HEK293 (cell line): ENCODE results near the gene RBM4.

Experiments used
- GLI2 ChIP-seq: fragments of 450-650 bp; formaldehyde crosslinking; IDR thresholded peaks from 2 replicates; pipeline ENCODE4; 2017; ENCODE audit warnings: missing biosample characterization, missing genetic modification characterization, low read depth, borderline replicate concordance
- HIC1 ChIP-seq: fragments of 450-650 bp; formaldehyde crosslinking; IDR thresholded peaks from 2 replicates; pipeline ENCODE4 v1.5.1; 2016; ENCODE audit warnings: missing biosample characterization, missing genetic modification characterization
- HOXD13 ChIP-seq: sonication (generic); formaldehyde crosslinking; IDR thresholded peaks from 2 replicates; pipeline ENCODE4 v1.8.0; 2022; ENCODE audit warnings: missing genetic modification reagents, borderline replicate concordance
- IKZF3 ChIP-seq: fragments of 450-650 bp; IDR thresholded peaks from 2 replicates; pipeline ENCODE4 v1.5.0; 2018; ENCODE audit warnings: missing biosample characterization, mild to moderate bottlenecking, missing genetic modification characterization, moderate library complexity
- ZBTB11 ChIP-seq: fragments of 450-650 bp; formaldehyde crosslinking; conservative IDR thresholded peaks from 2 replicates; pipeline ENCODE4 v1.5.1; 2016; ENCODE audit warnings: low read depth, missing biosample characterization, missing genetic modification characterization
- ZBTB7A ChIP-seq: fragments of 450-650 bp; formaldehyde crosslinking; IDR thresholded peaks from 2 replicates; pipeline ENCODE4 v1.5.1; 2016; ENCODE audit warnings: low read depth, missing biosample characterization, missing genetic modification characterization
- ZBTB8A ChIP-seq: fragments of 450-650 bp; formaldehyde crosslinking; IDR thresholded peaks from 2 replicates; pipeline ENCODE4 v1.5.1; 2016; ENCODE audit warnings: missing biosample characterization, missing genetic modification characterization
- ZIC2 ChIP-seq: fragments of 450-650 bp; formaldehyde crosslinking; IDR thresholded peaks from 2 replicates; pipeline ENCODE4 v1.5.1; 2016; ENCODE audit warnings: missing biosample characterization, missing genetic modification characterization
- ZNF146 ChIP-seq: fragments of 450-650 bp; formaldehyde crosslinking; IDR thresholded peaks from 2 replicates; pipeline ENCODE4 v1.5.1; 2016; ENCODE audit warnings: missing biosample characterization, missing genetic modification characterization
- ZNF157 ChIP-seq: fragments of 450-650 bp; formaldehyde crosslinking; IDR thresholded peaks from 2 replicates; pipeline ENCODE4 v1.5.1; 2016; ENCODE audit warnings: missing biosample characterization, missing genetic modification characterization
- ZNF19 ChIP-seq: fragments of 450-650 bp; formaldehyde crosslinking; IDR thresholded peaks from 2 replicates; pipeline ENCODE4; 2016; ENCODE audit warnings: missing biosample characterization, missing genetic modification characterization, low read depth
- ZNF211 ChIP-seq: fragments of 450-650 bp; formaldehyde crosslinking; IDR thresholded peaks from 2 replicates; pipeline ENCODE4 v1.5.1; 2016; ENCODE audit warnings: low read depth, missing biosample characterization, missing genetic modification characterization
- ZNF239 ChIP-seq: fragments of 450-650 bp; formaldehyde crosslinking; IDR thresholded peaks from 2 replicates; pipeline ENCODE4 v1.5.1; 2016; ENCODE audit warnings: missing biosample characterization, missing genetic modification characterization
- ZNF280C ChIP-seq: fragments of 450-650 bp; formaldehyde crosslinking; IDR thresholded peaks from 2 replicates; pipeline ENCODE4 v1.5.1; 2016; ENCODE audit warnings: missing biosample characterization, missing genetic modification characterization
- ZNF335 ChIP-seq: fragments of 450-650 bp; formaldehyde crosslinking; conservative IDR thresholded peaks from 2 replicates; pipeline ENCODE4 v1.5.1; 2016; ENCODE audit warnings: missing biosample characterization, missing genetic modification characterization
- ZNF362 ChIP-seq: fragments of 450-650 bp; formaldehyde crosslinking; IDR thresholded peaks from 2 replicates; pipeline ENCODE4 v1.5.1; 2016; ENCODE audit warnings: missing biosample characterization, missing genetic modification characterization
- ZNF48 ChIP-seq: fragments of 450-650 bp; formaldehyde crosslinking; IDR thresholded peaks from 2 replicates; pipeline ENCODE4 v1.5.1; 2016; ENCODE audit warnings: missing biosample characterization, missing genetic modification characterization
- ZNF560 ChIP-seq: fragments of 450-650 bp; formaldehyde crosslinking; IDR thresholded peaks from 2 replicates; pipeline ENCODE4 v1.5.1; 2017; ENCODE audit warnings: missing biosample characterization, missing genetic modification characterization, borderline replicate concordance
- ZNF623 ChIP-seq: fragments of 450-650 bp; formaldehyde crosslinking; IDR thresholded peaks from 2 replicates; pipeline ENCODE4 v1.5.1; 2016; ENCODE audit warnings: missing biosample characterization, missing genetic modification characterization
- ZNF658 ChIP-seq: fragments of 450-650 bp; formaldehyde crosslinking; IDR thresholded peaks from 2 replicates; pipeline ENCODE4; 2016; ENCODE audit warnings: missing biosample characterization, missing genetic modification characterization
- ZSCAN30 ChIP-seq: fragments of 450-650 bp; IDR thresholded peaks from 2 replicates; pipeline ENCODE4 v1.5.1; 2018; ENCODE audit warnings: missing biosample characterization, mild to moderate bottlenecking, missing genetic modification characterization, moderate library complexity
- ZXDB ChIP-seq: fragments of 450-650 bp; formaldehyde crosslinking; IDR thresholded peaks from 2 replicates; pipeline ENCODE4 v1.5.1; 2016; ENCODE audit warnings: missing biosample characterization, missing genetic modification characterization
- TF ChIP-seq, protein P1 (sequence below): fragments of 450-650 bp; formaldehyde crosslinking; IDR thresholded peaks from 2 replicates; pipeline ENCODE4 v1.5.1; 2017; ENCODE audit warnings: missing biosample characterization, missing genetic modification characterization
- TF ChIP-seq, protein P2 (sequence below): fragments of 450-650 bp; formaldehyde crosslinking; IDR thresholded peaks from 2 replicates; pipeline ENCODE4 v1.5.1; 2017; ENCODE audit warnings: missing biosample characterization, missing genetic modification characterization

The RBM4 gene

GRCh38 chr11:66616379-66617154 is 21.9 kb upstream of the RBM4 start, which contains the start of gene RBM14 (continued):
- peak; percentile 51; the same call in 1 of the 2 replicates for TF ChIP-seq ZNF335 (tag by site-specific recombination)
- TF ChIP-seq ZBTB8A, result peak; percentile 42; the same call in 1 of the 2 replicates
- TF ChIP-seq ZNF623, result no peak
- TF ChIP-seq ZNF362, result no peak
- TF ChIP-seq ZIC2, result 0 out of 2 replicates have a peak, but pooled peaks have one; percentile 26
- TF ChIP-seq IKZF3 (tag by site-specific recombination), result no peak; the same call in 1 of the 2 replicates
- no peak for TF ChIP-seq ZNF560 (tag by site-specific recombination)
- TF ChIP-seq ZNF211 (tag by site-specific recombination), result no peak
- TF ChIP-seq ZNF658 (tag by site-specific recombination), result no peak
- TF ChIP-seq HIC1 (tag by site-specific recombination), result no peak
- TF ChIP-seq ZNF157, result no peak
- TF ChIP-seq ZXDB (tag by site-specific recombination), result peak; percentile 44
- TF ChIP-seq ZNF19 (tag by site-specific recombination), result no peak
- TF ChIP-seq ZBTB11 (tag by site-specific recombination), result no peak
- no peak for TF ChIP-seq ZBTB7A (tag by site-specific recombination)
- TF ChIP-seq ZNF48, result no peak
- no peak for TF ChIP-seq GLI2 (tag by site-specific recombination)
- 0 out of 2 replicates have a peak, but pooled peaks have one; percentile 37 for TF ChIP-seq ZSCAN30
- TF ChIP-seq ZNF280C (tag by site-specific recombination), result no peak
- peak; percentile 11; the same call in 1 of the 2 replicates for TF ChIP-seq ZNF146
- TF ChIP-seq HOXD13, result no peak
- TF ChIP-seq, protein P1, sequence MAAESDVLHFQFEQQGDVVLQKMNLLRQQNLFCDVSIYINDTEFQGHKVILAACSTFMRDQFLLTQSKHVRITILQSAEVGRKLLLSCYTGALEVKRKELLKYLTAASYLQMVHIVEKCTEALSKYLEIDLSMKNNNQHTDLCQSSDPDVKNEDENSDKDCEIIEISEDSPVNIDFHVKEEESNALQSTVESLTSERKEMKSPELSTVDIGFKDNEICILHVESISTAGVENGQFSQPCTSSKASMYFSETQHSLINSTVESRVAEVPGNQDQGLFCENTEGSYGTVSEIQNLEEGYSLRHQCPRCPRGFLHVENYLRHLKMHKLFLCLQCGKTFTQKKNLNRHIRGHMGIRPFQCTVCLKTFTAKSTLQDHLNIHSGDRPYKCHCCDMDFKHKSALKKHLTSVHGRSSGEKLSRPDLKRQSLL (tag by site-specific recombination), result no peak
- TF ChIP-seq, protein P2, sequence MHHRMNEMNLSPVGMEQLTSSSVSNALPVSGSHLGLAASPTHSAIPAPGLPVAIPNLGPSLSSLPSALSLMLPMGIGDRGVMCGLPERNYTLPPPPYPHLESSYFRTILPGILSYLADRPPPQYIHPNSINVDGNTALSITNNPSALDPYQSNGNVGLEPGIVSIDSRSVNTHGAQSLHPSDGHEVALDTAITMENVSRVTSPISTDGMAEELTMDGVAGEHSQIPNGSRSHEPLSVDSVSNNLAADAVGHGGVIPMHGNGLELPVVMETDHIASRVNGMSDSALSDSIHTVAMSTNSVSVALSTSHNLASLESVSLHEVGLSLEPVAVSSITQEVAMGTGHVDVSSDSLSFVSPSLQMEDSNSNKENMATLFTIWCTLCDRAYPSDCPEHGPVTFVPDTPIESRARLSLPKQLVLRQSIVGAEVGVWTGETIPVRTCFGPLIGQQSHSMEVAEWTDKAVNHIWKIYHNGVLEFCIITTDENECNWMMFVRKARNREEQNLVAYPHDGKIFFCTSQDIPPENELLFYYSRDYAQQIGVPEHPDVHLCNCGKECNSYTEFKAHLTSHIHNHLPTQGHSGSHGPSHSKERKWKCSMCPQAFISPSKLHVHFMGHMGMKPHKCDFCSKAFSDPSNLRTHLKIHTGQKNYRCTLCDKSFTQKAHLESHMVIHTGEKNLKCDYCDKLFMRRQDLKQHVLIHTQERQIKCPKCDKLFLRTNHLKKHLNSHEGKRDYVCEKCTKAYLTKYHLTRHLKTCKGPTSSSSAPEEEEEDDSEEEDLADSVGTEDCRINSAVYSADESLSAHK (tag by site-specific recombination), result no peak
- TF ChIP-seq ZNF239 (tag by site-specific recombination), result no peak
